Naive thymus-derived CD4-positive, alpha-beta T cell (primary cell): ENCODE results near the gene CSNK1G2. TPM values are rescaled to one million over a fixed set of nuclear protein-coding genes. Genes with fewer than 3 reads are reported as not detected.

Experiments
- ATAC-seq: fragments of 150-1000 bp; cut with Tn5 transposase; 2 replicates; pipeline ENCODE4 v1.10.0; 2021; ENCODE audit warnings: mild to moderate bottlenecking, moderate library complexity
- CTCF ChIA-PET: fragments of 350-600 bp; sonication (Branson Sonifier 250); formaldehyde crosslinking; loops from one replicate; lab custom pipeline; 2021; ENCODE audit warnings: antibody characterized with exemption; lab: Charles Lee
- POLR2A ChIA-PET: fragments of 350-600 bp; sonication (Branson Sonifier 250); formaldehyde crosslinking; loops from one replicate; lab custom pipeline; 2021; ENCODE audit warnings: antibody characterized with exemption, inconsistent platforms; lab: Charles Lee
- DNase-seq, 9 donors: peaks; one replicate each; pipeline versions ENCODE4 v3.0.0 to v3.0.0-alpha.2; 2020 to 2022; ENCODE audit warnings: mixed read lengths in 1 of 9
- H3K27ac ChIP-seq: one replicate; pipeline ENCODE4 v1.7.0; 2013; ENCODE audit warnings: mild to moderate bottlenecking, low read depth, low read length, moderate library complexity
- H3K27me3 ChIP-seq, 2 donors: one replicate each; pipeline ENCODE4 v1.7.0; 2013; ENCODE audit warnings: low read length in 2 of 2, mild to moderate bottlenecking in 2 of 2, moderate library complexity in 2 of 2; ENCODE audit not compliant: control insufficient read depth in 2 of 2, insufficient read depth in 2 of 2
- H3K36me3 ChIP-seq, 3 experiments: 1 replicate in 2 of 3; 2 replicates in 1 of 3; pipeline ENCODE4 v1.7.0; 2013; ENCODE audit warnings: low read length in 3 of 3, mild to moderate bottlenecking in 3 of 3, moderate library complexity in 1 of 3; ENCODE audit not compliant: insufficient read depth in 3 of 3, control insufficient read depth in 2 of 3
- H3K4me1 ChIP-seq, 2 donors: one replicate each; pipeline ENCODE4 v1.7.0; 2013; ENCODE audit warnings: low read length in 2 of 2, mild to moderate bottlenecking in 2 of 2, moderate library complexity in 1 of 2; ENCODE audit not compliant: control insufficient read depth in 2 of 2, insufficient read depth in 2 of 2
- H3K4me3 ChIP-seq: 2 replicates; pipeline ENCODE4 v1.7.0; 2013; ENCODE audit warnings: mild to moderate bottlenecking, low read length
- H3K9me3 ChIP-seq, 3 experiments: 1 replicate in 2 of 3; 2 replicates in 1 of 3; pipeline ENCODE4 v1.7.0; 2013; ENCODE audit warnings: low read length in 3 of 3; ENCODE audit not compliant: control insufficient read depth in 2 of 3
- H3K27ac Mint-ChIP-seq, 9 donors: one replicate each; pipeline ENCODE4 v1.8.0; 2020 to 2022; ENCODE audit warnings: mixed read lengths in 9 of 9, mild to moderate bottlenecking in 8 of 9, moderate library complexity in 5 of 9, inconsistent platforms in 2 of 9
- H3K27me3 Mint-ChIP-seq, 5 donors: one replicate each; pipeline ENCODE4 v1.8.0; 2021 to 2022; ENCODE audit warnings: mixed read lengths in 5 of 5, mild to moderate bottlenecking in 1 of 5
- H3K36me3 Mint-ChIP-seq, 5 donors: one replicate each; pipeline ENCODE4 v1.8.0; 2020 to 2022; ENCODE audit warnings: mixed read lengths in 5 of 5, mild to moderate bottlenecking in 3 of 5, inconsistent platforms in 1 of 5
- H3K4me1 Mint-ChIP-seq, 7 donors: one replicate each; pipeline ENCODE4 v1.8.0; 2020 to 2022; ENCODE audit warnings: mixed read lengths in 7 of 7, mild to moderate bottlenecking in 3 of 7, inconsistent platforms in 1 of 7
- H3K4me3 Mint-ChIP-seq, 10 donors: one replicate each; pipeline ENCODE4 v1.8.0; 2020 to 2022; ENCODE audit warnings: mild to moderate bottlenecking in 10 of 10, mixed read lengths in 10 of 10, moderate library complexity in 6 of 10, inconsistent platforms in 2 of 10
- H3K9me3 Mint-ChIP-seq, 11 donors: one replicate each; pipeline ENCODE4 v1.8.0; 2020 to 2022; ENCODE audit warnings: mixed read lengths in 11 of 11, mild to moderate bottlenecking in 4 of 11, inconsistent platforms in 1 of 11, moderate library complexity in 1 of 11
- intact Hi-C, 2 donors: fragments of 100-400 bp; cut with micrococcal nuclease; formaldehyde crosslinking; loops; one replicate each; pipeline ENCODE4 v1.15.1; 2023
- polyA plus RNA-seq, 2 donors: library from polyadenylated mRNA; unstranded; fragments of 300-500 nt; fragmentation: Illumina TruSeq; gene quantifications; one replicate each; pipeline ENCODE4 v1.2.3, GENCODE V29; 2021
- total RNA-seq, 6 experiments: library from RNA in 5 of 6; stranded (reverse) in 5 of 6; gene quantifications; 1 replicate in 5 of 6; 2 replicates in 1 of 6; pipeline ENCODE4 v1.2.3 and lab custom pipeline; 2021 to 2026

Gene CSNK1G2
- total and polyA plus RNA-seq, 7 experiments from 2014 or later, result 18.1 to 145 (median 115) TPM

- H3K36me3 ChIP-seq, result peaks cover 0 to 2% (median 0%) of the 10 kb centered on the region in 3 experiments
- no peaks in the 10 kb centered on the region for H3K9me3 ChIP-seq
- Mint-ChIP-seq H3K27ac (peak overlapping the region; percentile 3 to 88 (median 68)), H3K36me3 (peaks cover 0 to 33% (median 4%) of the 10 kb centered on the region in 5 donors), H3K4me1 (peaks cover 17 to 33% (median 26%) of the 10 kb centered on the region in 7 donors), H3K4me3 (peak overlapping the region in 1 of 10 donors; percentile 9), H3K27me3 (peaks cover 0 to 2% (median 0%) of the 10 kb centered on the region in 5 donors), H3K9me3 (peaks cover 0 to 15% (median 1%) of the 10 kb centered on the region in 11 donors)
- peaks cover 7 to 14% of the 10 kb centered on the region in 2 donors for H3K4me1 ChIP-seq
- H3K27ac ChIP-seq, result no peak overlapping the region
- CTCF ChIA-PET, result interaction anchor here (1.3 kb wide), 1 partner anchor 9 kb away, joined by 3 read pairs; no protein-coding TSS in a partner anchor
- DNase-seq (no peak), ATAC-seq (no peak)
- POLR2A ChIA-PET, result no interaction called here
- no peaks in the 10 kb centered on the region for H3K27me3 ChIP-seq
- H3K4me3 ChIP-seq, result no peak overlapping the region
- intact Hi-C loops, result no loop called here
These were observed 4.5 kb upstream of the CSNK1G2 start for GRCh38 chr19:1936430-1936829.

GRCh38 chr19:1936916-1937610, 3.9 kb upstream of the CSNK1G2 start:
- Mint-ChIP-seq H3K27me3 (peaks cover 0 to 2% (median 0%) of the 10 kb centered on the region in 5 donors), H3K4me3 (no peak overlapping the region), H3K27ac (peak overlapping the region; percentile 3 to 88 (median 76)), H3K4me1 (peaks cover 17 to 33% (median 26%) of the 10 kb centered on the region in 7 donors), H3K9me3 (peaks cover 0 to 10% (median 0%) of the 10 kb centered on the region in 11 donors), H3K36me3 (peaks cover 0 to 28% (median 4%) of the 10 kb centered on the region in 5 donors)
- Histone ChIP-seq H3K4me3 (no peak overlapping the region), H3K27me3 (no peaks in the 10 kb centered on the region), H3K27ac (no peak overlapping the region), H3K9me3 (no peaks in the 10 kb centered on the region), H3K36me3 (peaks cover 0 to 8% (median 0%) of the 10 kb centered on the region in 3 experiments), H3K4me1 (peaks cover 7 to 14% of the 10 kb centered on the region in 2 donors)
- intact Hi-C loops, result no loop called here
- no peak for ATAC-seq
- ChIA-PET CTCF (interaction anchor here (1.3 kb wide), 1 partner anchor 8 kb away, joined by 3 read pairs; no protein-coding TSS in a partner anchor), POLR2A (no interaction called here)
- no peak for DNase-seq

GRCh38 chr19:1938071-1938470, 2.9 kb upstream of the CSNK1G2 start:
- H3K27ac Mint-ChIP-seq, result peak overlapping the region in 8 of 9 donors; percentile 53 to 83 (median 68)
- no peak overlapping the region for H3K4me3 ChIP-seq
- H3K27ac ChIP-seq, result no peak overlapping the region
- CTCF ChIA-PET, result no interaction called here
- ATAC-seq (no peak), DNase-seq (no peak)
- H3K27me3 ChIP-seq, result no peaks in the 10 kb centered on the region
- no peaks in the 10 kb centered on the region for H3K9me3 ChIP-seq
- POLR2A ChIA-PET, result interaction anchor here (0.8 kb wide), 1 partner anchor 152 kb away, joined by 3 read pairs; no protein-coding TSS in a partner anchor
- peaks cover 0 to 2% (median 0%) of the 10 kb centered on the region in 5 donors for H3K27me3 Mint-ChIP-seq
- H3K36me3 ChIP-seq, result peaks cover 0 to 11% (median 0%) of the 10 kb centered on the region in 3 experiments
- intact Hi-C loops, result no loop called here
- H3K4me3 Mint-ChIP-seq, result peak overlapping the region in 3 of 10 donors; percentile 22 to 51 (median 44)
- peaks cover 8 to 16% of the 10 kb centered on the region in 2 donors for H3K4me1 ChIP-seq
- H3K4me1 Mint-ChIP-seq, result peaks cover 16 to 39% (median 31%) of the 10 kb centered on the region in 7 donors
- peaks cover 0 to 6% (median 0%) of the 10 kb centered on the region in 11 donors for H3K9me3 Mint-ChIP-seq
- H3K36me3 Mint-ChIP-seq, result peaks cover 0 to 28% (median 4%) of the 10 kb centered on the region in 5 donors

GRCh38 chr19:1942078-1942933, 1.3 kb downstream of the CSNK1G2 start:
- H3K36me3 ChIP-seq, result peaks cover 0 to 11% (median 0%) of the 10 kb centered on the region in 3 experiments
- peak; percentile 58 to 84 (median 78) for DNase-seq
- no peaks in the 10 kb centered on the region for H3K9me3 ChIP-seq
- ChIA-PET POLR2A (interaction anchor here (1.0 to 1.8 kb wide), 9 partner anchors 26 to 673 kb away, joined by 3 to 6 read pairs (median 4); partner anchors contain the start of gene CIRBP), CTCF (interaction anchor here (1.6 kb wide), 1 partner anchor 13 kb away, joined by 7 read pairs; no protein-coding TSS in a partner anchor)
- peak overlapping the region; percentile 91 to 100 (median 96) for H3K4me3 Mint-ChIP-seq
- peaks cover 21 to 30% of the 10 kb centered on the region in 2 donors for H3K4me1 ChIP-seq
- peaks cover 0 to 2% (median 0%) of the 10 kb centered on the region in 5 donors for H3K27me3 Mint-ChIP-seq
- H3K4me1 Mint-ChIP-seq, result peaks cover 22 to 44% (median 30%) of the 10 kb centered on the region in 7 donors
- peaks cover 0 to 1% (median 0%) of the 10 kb centered on the region in 11 donors for H3K9me3 Mint-ChIP-seq
- H3K36me3 Mint-ChIP-seq, result peaks cover 0 to 9% (median 0%) of the 10 kb centered on the region in 5 donors
- no peaks in the 10 kb centered on the region for H3K27me3 ChIP-seq
- intact Hi-C loops, result loop anchor here (1.0 to 2.0 kb wide), 6 partner anchors 13 to 208 kb away; partner anchors contain the start of genes AP3D1 (in 1 of the 2) and MKNK2 (in 1 of the 2)
- H3K27ac ChIP-seq, result peak overlapping the region; percentile 98
- peak overlapping the region; percentile 90 to 99 (median 97) for H3K27ac Mint-ChIP-seq
- H3K4me3 ChIP-seq, result peak overlapping the region; percentile 94
- peak; percentile 51 for ATAC-seq

GRCh38 chr19:1942934-1943555, 2.1 kb downstream of the CSNK1G2 start:
- ATAC-seq, result no peak
- Mint-ChIP-seq H3K36me3 (peaks cover 0 to 9% (median 0%) of the 10 kb centered on the region in 5 donors), H3K9me3 (peaks cover 0 to 1% (median 0%) of the 10 kb centered on the region in 11 donors), H3K27ac (peak overlapping the region; percentile 90 to 99 (median 97)), H3K27me3 (peaks cover 0 to 2% (median 0%) of the 10 kb centered on the region in 5 donors), H3K4me3 (peak overlapping the region; percentile 91 to 100 (median 96)), H3K4me1 (peaks cover 22 to 44% (median 29%) of the 10 kb centered on the region in 7 donors)
- H3K4me1 ChIP-seq, result peaks cover 21 to 33% of the 10 kb centered on the region in 2 donors
- no peaks in the 10 kb centered on the region for H3K9me3 ChIP-seq
- peak overlapping the region; percentile 94 for H3K4me3 ChIP-seq
- no peaks in the 10 kb centered on the region for H3K27me3 ChIP-seq
- DNase-seq, result peak in 1 of 9 donors; percentile 18
- ChIA-PET CTCF (interaction anchor here (1.6 kb wide), 1 partner anchor 14 kb away, joined by 7 read pairs; no protein-coding TSS in a partner anchor), POLR2A (interaction anchor here (0.6 to 1.8 kb wide), 8 partner anchors 23 to 674 kb away, joined by 3 to 6 read pairs (median 4); partner anchors contain the start of gene CIRBP)
- intact Hi-C loops, result loop anchor here (1.0 to 2.0 kb wide), 6 partner anchors 14 to 208 kb away; partner anchors contain the start of genes AP3D1 (in 1 of the 2) and MKNK2 (in 1 of the 2)
- H3K27ac ChIP-seq, result peak overlapping the region; percentile 98
- peaks cover 0 to 11% (median 0%) of the 10 kb centered on the region in 3 experiments for H3K36me3 ChIP-seq
